22Rv1 (cell line): Measurements from ENCODE around the gene RIF1.

Experiments
- CTCF ChIP-seq: fragments of 450-650 bp; IDR thresholded peaks from 2 replicates; pipeline ENCODE4 v1.5.1; 2017; ENCODE audit warnings: mild to moderate bottlenecking
- ZFX ChIP-seq: fragments of 450-650 bp; IDR thresholded peaks from 2 replicates; pipeline ENCODE4 v1.6.1; 2017; ENCODE audit warnings: antibody characterized with exemption, borderline replicate concordance

GRCh38 chr2:151438506-151438905 lies 28.8 kb downstream of the RIF1 start:
- TF ChIP-seq CTCF (no peak), ZFX (no peak)
